ENCODE data around the gene DPYSL5.

GRCh38 chr2:26880161-26880560 lies 32.2 kb downstream of the DPYSL5 start:
- no peak for TF ChIP-seq CTCF (IDR thresholded peaks at IDR 0.05; ENCODE audit: poor library complexity)
- TF ChIP-seq EZH2 (IDR thresholded peaks at IDR 0.05; ENCODE audit: borderline replicate concordance): no peak
